Liver (tissue), 9 donors: ENCODE results near the gene KLC4. TPM values are rescaled to one million over a fixed set of nuclear protein-coding genes. Genes with fewer than 3 reads are reported as not detected.
A peak's percentile ranks its signal among the peaks of the same experiment; 100 is the strongest.

Experiments used
- DNase-seq: peaks from one replicate; pipeline ENCODE4 v3.0.0-alpha.2; 2017; ENCODE audit warnings: low spot score
- H3K27ac ChIP-seq, 2 donors: one replicate each; pipeline ENCODE4 v1.7.0; 2013; ENCODE audit warnings: inconsistent platforms in 2 of 2, low read length in 2 of 2, control low read depth in 1 of 2, low read depth in 1 of 2, mild to moderate bottlenecking in 1 of 2
- H3K27me3 ChIP-seq, 4 donors: one replicate each; pipeline versions ENCODE4 v1.6.1 to v1.7.0; 2013; ENCODE audit warnings: low read length in 3 of 4, inconsistent platforms in 1 of 4, mild to moderate bottlenecking in 1 of 4, moderate library complexity in 1 of 4; ENCODE audit not compliant: control insufficient read depth in 4 of 4, insufficient read depth in 4 of 4
- H3K36me3 ChIP-seq, 4 donors: one replicate each; pipeline versions ENCODE4 v1.6.1 to v1.7.0; 2013; ENCODE audit warnings: low read length in 3 of 4, mild to moderate bottlenecking in 3 of 4, low read depth in 1 of 4, moderate library complexity in 1 of 4; ENCODE audit not compliant: control insufficient read depth in 4 of 4, insufficient read depth in 3 of 4
- H3K4me1 ChIP-seq, 4 donors: one replicate each; pipeline versions ENCODE4 v1.6.1 to v1.7.0; 2013; ENCODE audit warnings: low read length in 3 of 4, mild to moderate bottlenecking in 3 of 4, moderate library complexity in 1 of 4; ENCODE audit not compliant: control insufficient read depth in 4 of 4, insufficient read depth in 4 of 4
- H3K4me3 ChIP-seq, 3 donors: one replicate each; pipeline versions ENCODE4 v1.6.1 to v1.7.0; 2013; ENCODE audit warnings: low read length in 3 of 3, control low read depth in 1 of 3, low read depth in 1 of 3, mild to moderate bottlenecking in 1 of 3
- H3K9ac ChIP-seq, 2 donors: one replicate each; pipeline ENCODE4 v1.7.0; 2013; ENCODE audit warnings: low read length in 2 of 2, mild to moderate bottlenecking in 2 of 2, moderate library complexity in 2 of 2, control low read depth in 1 of 2, low read depth in 1 of 2
- H3K9me3 ChIP-seq, 4 donors: one replicate each; pipeline versions ENCODE4 v1.6.1 to v1.7.0; 2013; ENCODE audit warnings: low read length in 3 of 4; ENCODE audit not compliant: control insufficient read depth in 4 of 4
- EGR1 ChIP-seq, 2 donors: IDR thresholded peaks; 2 replicates each; pipeline ENCODE4 v1.6.1; 2016 to 2018; ENCODE audit warnings: antibody characterized with exemption in 2 of 2, low read depth in 2 of 2
- FOXA1 ChIP-seq: IDR thresholded peaks from 2 replicates; pipeline ENCODE4 v1.6.1; 2016; ENCODE audit warnings: antibody characterized with exemption
- HNF4A ChIP-seq, 2 donors: conservative IDR thresholded peaks; 2 replicates each; pipeline ENCODE4 v1.6.1; 2016; ENCODE audit warnings: antibody characterized with exemption in 2 of 2, mild to moderate bottlenecking in 2 of 2
- HNF4G ChIP-seq: IDR thresholded peaks from 2 replicates; pipeline ENCODE4 v1.6.1; 2016; ENCODE audit warnings: antibody characterized with exemption
- NR2F2 ChIP-seq: IDR thresholded peaks from 2 replicates; pipeline ENCODE4 v1.6.1; 2016; ENCODE audit warnings: antibody characterized with exemption
- RXRA ChIP-seq, 2 donors: IDR thresholded peaks; 2 replicates each; pipeline ENCODE4 v1.6.1; 2017 to 2018; ENCODE audit warnings: antibody characterized with exemption in 2 of 2, mild to moderate bottlenecking in 1 of 2
- TAF1 ChIP-seq: conservative IDR thresholded peaks from 2 replicates; pipeline ENCODE4 v1.6.1; 2016; ENCODE audit warnings: antibody characterized with exemption, mild to moderate bottlenecking
- YY1 ChIP-seq: IDR thresholded peaks from 2 replicates; pipeline ENCODE4 v1.6.1; 2016; ENCODE audit warnings: antibody characterized with exemption, mild to moderate bottlenecking
- ZBTB33 ChIP-seq: IDR thresholded peaks from 2 replicates; pipeline ENCODE4 v1.6.1; 2016; ENCODE audit warnings: antibody characterized with exemption
- WGBS: extraction: QIAGEN DNeasy Blood & Tissue Kit; methylation state at CpG from one replicate; pipeline ENCODE4 v1.1.7; 2013; 5-methylcytosine and 5-hydroxymethylcytosine counted together
- polyA plus RNA-seq, 2 donors: library from polyadenylated mRNA; stranded (reverse) in 1 of 2; unstranded in 1 of 2; fragments of 200-250 nt in 1 of 2; fragments of >200 nt in 1 of 2; fragmentation: Nextera tagmentation in 1 of 2; extraction: Ambion mirVana in 1 of 2; gene quantifications; one replicate each; pipeline versions ENCODE4 v1.2.1 to v1.2.3, GENCODE V29; 2013 to 2015
- total RNA-seq, 2 donors: library from RNA; depleted of rRNA; stranded (reverse); fragments of >200 nt; gene quantifications; one replicate each; pipeline ENCODE4 v1.2.3, GENCODE V29; 2014
- TF ChIP-seq, protein P1 (sequence below): IDR thresholded peaks from 2 replicates; pipeline ENCODE4 v1.6.1; 2016; ENCODE audit warnings: antibody characterized with exemption, mild to moderate bottlenecking
- TF ChIP-seq, protein P2 (sequence below): fragments of 150-350 bp; IDR thresholded peaks from 2 replicates; pipeline ENCODE4 v1.5.1; 2017; ENCODE audit warnings: improper control_type of control experiment, low read depth, low read length; ENCODE audit not compliant: missing input control
- donor health status: healthy.
- donor health status: healthy.
- donor health status: healthy.
- donor health status: healthy.
- donor health status: healthy.

KLC4 gene
- total and polyA plus RNA-seq, 4 donors = 33.2 to 97.0 (median 45.9) TPM

- no peak overlapping the region for H3K4me3 ChIP-seq
- H3K9me3 ChIP-seq = no peaks in the 10 kb centered on the region
- peaks cover 2 to 16% (median 10%) of the 10 kb centered on the region in 4 donors for H3K4me1 ChIP-seq
- H3K36me3 ChIP-seq = peaks cover 5 to 42% (median 15%) of the 10 kb centered on the region in 4 donors
- no peaks in the 10 kb centered on the region for H3K27me3 ChIP-seq
- no peak overlapping the region for H3K27ac ChIP-seq
- no peak overlapping the region for H3K9ac ChIP-seq
- TF ChIP-seq HNF4G (no peak), ZBTB33 (no peak), NR2F2 (no peak), EGR1 (IDR thresholded peaks at IDR 0.05; ENCODE audit: low read depth in 2 of 2) (no peak), TAF1 (no peak), HNF4A (conservative IDR thresholded peaks at IDR 0.05) (no peak), RXRA (IDR thresholded peaks at IDR 0.05) (no peak)
- TF ChIP-seq, protein P1, sequence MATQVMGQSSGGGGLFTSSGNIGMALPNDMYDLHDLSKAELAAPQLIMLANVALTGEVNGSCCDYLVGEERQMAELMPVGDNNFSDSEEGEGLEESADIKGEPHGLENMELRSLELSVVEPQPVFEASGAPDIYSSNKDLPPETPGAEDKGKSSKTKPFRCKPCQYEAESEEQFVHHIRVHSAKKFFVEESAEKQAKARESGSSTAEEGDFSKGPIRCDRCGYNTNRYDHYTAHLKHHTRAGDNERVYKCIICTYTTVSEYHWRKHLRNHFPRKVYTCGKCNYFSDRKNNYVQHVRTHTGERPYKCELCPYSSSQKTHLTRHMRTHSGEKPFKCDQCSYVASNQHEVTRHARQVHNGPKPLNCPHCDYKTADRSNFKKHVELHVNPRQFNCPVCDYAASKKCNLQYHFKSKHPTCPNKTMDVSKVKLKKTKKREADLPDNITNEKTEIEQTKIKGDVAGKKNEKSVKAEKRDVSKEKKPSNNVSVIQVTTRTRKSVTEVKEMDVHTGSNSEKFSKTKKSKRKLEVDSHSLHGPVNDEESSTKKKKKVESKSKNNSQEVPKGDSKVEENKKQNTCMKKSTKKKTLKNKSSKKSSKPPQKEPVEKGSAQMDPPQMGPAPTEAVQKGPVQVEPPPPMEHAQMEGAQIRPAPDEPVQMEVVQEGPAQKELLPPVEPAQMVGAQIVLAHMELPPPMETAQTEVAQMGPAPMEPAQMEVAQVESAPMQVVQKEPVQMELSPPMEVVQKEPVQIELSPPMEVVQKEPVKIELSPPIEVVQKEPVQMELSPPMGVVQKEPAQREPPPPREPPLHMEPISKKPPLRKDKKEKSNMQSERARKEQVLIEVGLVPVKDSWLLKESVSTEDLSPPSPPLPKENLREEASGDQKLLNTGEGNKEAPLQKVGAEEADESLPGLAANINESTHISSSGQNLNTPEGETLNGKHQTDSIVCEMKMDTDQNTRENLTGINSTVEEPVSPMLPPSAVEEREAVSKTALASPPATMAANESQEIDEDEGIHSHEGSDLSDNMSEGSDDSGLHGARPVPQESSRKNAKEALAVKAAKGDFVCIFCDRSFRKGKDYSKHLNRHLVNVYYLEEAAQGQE = no peak
- TF ChIP-seq, protein P2, sequence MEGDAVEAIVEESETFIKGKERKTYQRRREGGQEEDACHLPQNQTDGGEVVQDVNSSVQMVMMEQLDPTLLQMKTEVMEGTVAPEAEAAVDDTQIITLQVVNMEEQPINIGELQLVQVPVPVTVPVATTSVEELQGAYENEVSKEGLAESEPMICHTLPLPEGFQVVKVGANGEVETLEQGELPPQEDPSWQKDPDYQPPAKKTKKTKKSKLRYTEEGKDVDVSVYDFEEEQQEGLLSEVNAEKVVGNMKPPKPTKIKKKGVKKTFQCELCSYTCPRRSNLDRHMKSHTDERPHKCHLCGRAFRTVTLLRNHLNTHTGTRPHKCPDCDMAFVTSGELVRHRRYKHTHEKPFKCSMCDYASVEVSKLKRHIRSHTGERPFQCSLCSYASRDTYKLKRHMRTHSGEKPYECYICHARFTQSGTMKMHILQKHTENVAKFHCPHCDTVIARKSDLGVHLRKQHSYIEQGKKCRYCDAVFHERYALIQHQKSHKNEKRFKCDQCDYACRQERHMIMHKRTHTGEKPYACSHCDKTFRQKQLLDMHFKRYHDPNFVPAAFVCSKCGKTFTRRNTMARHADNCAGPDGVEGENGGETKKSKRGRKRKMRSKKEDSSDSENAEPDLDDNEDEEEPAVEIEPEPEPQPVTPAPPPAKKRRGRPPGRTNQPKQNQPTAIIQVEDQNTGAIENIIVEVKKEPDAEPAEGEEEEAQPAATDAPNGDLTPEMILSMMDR = no peak
- DNase-seq = no peak
- WGBS = 94% methylated on average over 19 of the region's 19 CpGs
Measured at GRCh38 chr6:43052225-43052841, 7.1 kb upstream of the KLC4 start.

GRCh38 chr6:43052842-43053544 lies 6.4 kb upstream of the KLC4 start:
- H3K9ac ChIP-seq = peak overlapping the region; percentile 50 to 60
- TF ChIP-seq, protein P2 = no peak
- TF ChIP-seq FOXA1 (no peak), YY1 (no peak)
- H3K27me3 ChIP-seq = no peaks in the 10 kb centered on the region
- no peaks in the 10 kb centered on the region for H3K9me3 ChIP-seq
- peaks cover 2 to 21% (median 14%) of the 10 kb centered on the region in 4 donors for H3K4me1 ChIP-seq
- H3K36me3 ChIP-seq = peaks cover 3 to 40% (median 14%) of the 10 kb centered on the region in 4 donors
- WGBS = 16% methylated on average over 22 of the region's 22 CpGs
- DNase-seq = no peak
- peak overlapping the region; percentile 47 to 82 for H3K27ac ChIP-seq
- H3K4me3 ChIP-seq = peak overlapping the region; percentile 64 to 85 (median 68)
